Right ventricle myocardium inferior (tissue), 1 donor: ENCODE data around the gene SMOC2. TPM values are rescaled to one million over a fixed set of nuclear protein-coding genes. Genes with fewer than 3 reads are reported as not detected.

Source experiments
- ATAC-seq: fragments of 200-7000 bp; cut with Tn5 transposase; one replicate; pipeline ENCODE4 v1.9.1; 2020; ENCODE audit warnings: mild to moderate bottlenecking, moderate library complexity
- DNase-seq: peaks from one replicate; pipeline ENCODE4 v3.0.0; 2021; ENCODE audit errors: missing footprints
- intact Hi-C: fragments of 100-400 bp; cut with DNase I; formaldehyde crosslinking; loops from one replicate; pipeline ENCODE4 v1.11.0; 2022
- total RNA-seq: library from RNA; stranded (reverse); fragmentation: NEBNext Ultra II Directional; extraction: Animal tissue kit (Norgen Biotek cat#: 25700); gene quantifications from one replicate; pipeline ENCODE4 v1.2.1, GENCODE V29; 2021
- donor health status: DM: no; HTN: yes; CAD: no; lungs with severe emphysema.

Gene SMOC2
- total RNA-seq, 1 donor from 2014 or later = 16.4 TPM

GRCh38 chr6:168624540-168624939 is 183.6 kb downstream of the SMOC2 start:
- DNase-seq (no peak), ATAC-seq (no peak)
- intact Hi-C loops = no loop called here

- DNase-seq = no peak
- peak; percentile 23 for ATAC-seq
- intact Hi-C loops = no loop called here
These were observed 184.0 kb downstream of the SMOC2 start for GRCh38 chr6:168624948-168625347.

DNA sequence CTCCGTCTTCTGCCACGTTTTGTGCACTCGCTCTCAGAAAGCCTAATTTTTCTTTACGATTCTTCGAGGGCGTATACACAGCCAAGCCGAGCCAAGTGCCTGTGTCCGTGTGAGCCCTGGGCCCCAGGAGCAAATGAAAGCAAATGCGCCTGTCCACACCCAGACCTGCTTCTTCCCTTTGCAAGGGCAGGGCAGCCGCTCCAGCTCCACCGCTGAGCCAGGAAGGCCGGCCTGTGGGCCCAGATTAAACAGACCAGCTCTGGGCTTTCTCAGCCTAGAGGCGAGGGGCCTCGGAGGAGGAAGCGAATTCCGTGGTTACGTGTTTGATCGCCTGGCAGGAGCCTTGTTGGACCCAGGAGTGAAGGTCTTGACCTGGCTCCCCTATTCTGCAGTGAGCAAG is 184.6 kb downstream of the SMOC2 start:
- ATAC-seq (no peak), DNase-seq (no peak)
- intact Hi-C loops = no loop called here

- DNase-seq = no peak
- no peak for ATAC-seq
- intact Hi-C loops = no loop called here
These were observed 185.1 kb downstream of the SMOC2 start for GRCh38 chr6:168626046-168626602.

- intact Hi-C loops = no loop called here
- DNase-seq (no peak), ATAC-seq (no peak)
These were observed 186.7 kb downstream of the SMOC2 start for GRCh38 chr6:168627506-168628175.

DNA sequence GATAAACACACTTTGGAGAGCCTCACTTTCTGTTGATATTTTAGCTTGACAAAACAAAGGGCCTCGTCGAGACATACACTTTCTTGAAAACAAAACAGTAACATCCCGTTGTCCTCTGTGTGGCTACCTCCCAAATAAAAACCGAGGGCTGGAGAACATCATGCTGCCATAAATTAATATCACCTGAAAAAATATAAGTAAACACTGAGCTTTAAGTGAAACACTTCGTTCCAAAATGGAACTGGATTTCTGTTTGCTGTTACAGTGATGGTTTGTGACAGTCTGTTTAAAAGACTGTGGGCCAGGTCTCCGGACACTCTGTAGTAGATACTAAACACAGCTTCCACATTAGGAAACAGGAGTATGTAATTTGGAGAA is 187.2 kb downstream of the SMOC2 start:
- DNase-seq (no peak), ATAC-seq (no peak)
- intact Hi-C loops = no loop called here

GRCh38 chr6:168628732-168629245 is 187.8 kb downstream of the SMOC2 start:
- ATAC-seq = no peak
- intact Hi-C loops = no loop called here
- no peak for DNase-seq

- ATAC-seq (no peak), DNase-seq (no peak)
- intact Hi-C loops = no loop called here
These were observed 190.6 kb downstream of the SMOC2 start for GRCh38 chr6:168631564-168631963.

DNA sequence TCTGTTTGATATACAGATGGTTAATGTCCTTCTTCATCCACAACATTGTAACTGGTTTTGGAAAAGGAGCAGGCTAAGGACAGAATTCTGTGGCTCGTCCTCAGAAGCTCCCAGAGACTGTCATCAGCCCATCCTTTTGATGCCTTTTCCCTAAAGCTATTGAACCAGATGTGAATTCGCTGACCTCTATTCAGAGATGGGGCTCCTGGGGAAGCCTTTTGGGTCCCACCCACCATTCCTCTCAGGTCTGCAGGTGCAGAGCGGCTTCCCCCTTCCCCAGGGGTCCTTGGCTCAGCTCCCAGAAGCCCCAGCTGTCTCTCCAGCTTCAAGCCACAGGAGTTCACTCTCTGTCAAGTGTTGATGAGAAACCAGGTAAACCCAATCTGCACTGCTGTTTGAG is 191.7 kb downstream of the SMOC2 start:
- intact Hi-C loops = no loop called here
- ATAC-seq = no peak

DNA sequence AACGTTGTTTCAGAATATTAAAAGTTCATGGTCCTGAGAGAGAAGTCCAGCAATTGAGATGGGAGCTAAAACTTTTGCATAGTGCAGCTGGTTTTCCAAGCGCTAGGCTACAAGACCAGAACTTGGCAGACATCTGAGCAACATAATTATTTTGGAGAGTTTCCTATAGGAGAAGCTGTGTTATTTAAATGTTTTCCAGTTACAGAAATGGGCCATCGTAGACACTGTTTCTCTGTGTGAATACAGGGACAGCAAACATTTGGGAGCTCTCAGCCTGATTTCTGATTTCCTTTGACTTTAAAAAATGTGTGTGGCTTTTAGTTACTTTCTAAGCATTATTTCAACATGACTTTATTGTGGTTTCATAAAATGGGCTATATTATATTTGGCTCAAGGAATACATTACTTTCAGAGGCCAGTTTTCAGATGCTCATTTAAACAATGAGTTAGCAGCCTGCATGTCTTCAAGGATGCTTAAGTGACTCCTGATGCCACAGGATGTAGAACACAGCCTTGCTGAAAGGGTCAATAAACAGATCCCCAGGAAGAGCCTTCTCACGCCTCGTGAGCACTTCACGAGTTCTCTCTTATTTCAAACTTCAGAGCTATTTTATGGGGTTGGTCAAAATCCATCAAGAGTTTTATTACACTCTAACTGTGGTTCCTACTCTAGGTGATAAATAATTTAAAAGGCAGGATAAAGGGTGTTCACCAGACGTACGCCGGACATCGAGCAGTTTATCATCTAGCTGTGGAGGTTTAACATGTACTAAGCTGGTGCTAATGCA is 193.8 kb downstream of the SMOC2 start:
- no peak for DNase-seq
- intact Hi-C loops = no loop called here
- ATAC-seq = no peak

More for the DNA sequence above, 191.7 kb downstream of the SMOC2 start:
- no peak for DNase-seq

GRCh38 chr6:168636147-168637004 is 195.4 kb downstream of the SMOC2 start:
- ATAC-seq (peak; percentile 66), DNase-seq (no peak)
- intact Hi-C loops = no loop called here

DNA sequence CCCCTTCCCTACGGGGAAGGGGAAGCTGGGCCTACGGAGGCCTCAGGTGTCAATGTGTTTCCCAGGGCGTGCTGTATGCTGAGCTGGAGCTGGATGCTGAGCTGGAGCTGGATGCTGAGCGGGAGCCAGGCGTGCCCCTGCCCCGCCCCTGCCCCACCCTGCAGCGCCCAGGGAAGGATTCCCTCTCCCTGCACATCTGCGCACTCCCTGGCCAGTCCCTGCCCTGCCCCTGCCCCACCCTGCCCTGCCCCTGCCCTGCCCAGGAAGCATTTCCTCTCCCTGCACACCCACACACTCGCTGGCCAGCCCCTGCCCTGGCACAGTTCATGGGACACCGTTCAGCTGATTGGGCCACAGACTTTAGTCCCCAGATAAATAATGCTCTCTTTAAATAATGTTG is 196.8 kb downstream of the SMOC2 start:
- DNase-seq = no peak
- intact Hi-C loops = no loop called here
- ATAC-seq = no peak

- intact Hi-C loops = no loop called here
- DNase-seq (no peak), ATAC-seq (no peak)
These were observed 197.7 kb downstream of the SMOC2 start for GRCh38 chr6:168638468-168639271.

- intact Hi-C loops = no loop called here
- DNase-seq (no peak), ATAC-seq (no peak)
These were observed 199.2 kb downstream of the SMOC2 start for GRCh38 chr6:168640181-168640580.

DNA sequence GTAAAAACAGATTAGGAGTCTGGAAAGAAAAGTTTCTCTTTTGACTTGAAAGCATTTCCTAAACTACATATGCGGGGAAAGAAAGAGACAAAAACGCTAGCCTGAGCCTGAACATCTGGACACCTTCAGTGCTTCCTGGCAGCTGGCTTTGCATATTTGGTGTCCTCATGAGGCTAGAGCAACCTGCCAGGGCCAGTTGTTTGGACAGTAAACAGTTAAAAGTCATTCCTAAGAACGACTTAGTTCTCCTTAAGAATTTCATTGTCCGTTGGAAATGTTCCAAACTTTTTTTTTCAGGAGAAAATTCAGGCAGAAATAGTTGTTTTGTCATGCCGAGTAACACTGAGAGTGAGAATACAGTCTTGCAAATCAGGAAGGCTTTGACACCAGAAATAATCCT is 199.8 kb downstream of the SMOC2 start:
- DNase-seq (no peak), ATAC-seq (no peak)
- intact Hi-C loops = no loop called here

GRCh38 chr6:168641446-168641845 is 200.5 kb downstream of the SMOC2 start:
- intact Hi-C loops = no loop called here
- no peak for ATAC-seq
- no peak for DNase-seq

GRCh38 chr6:168643401-168643800 is 202.4 kb downstream of the SMOC2 start:
- intact Hi-C loops = no loop called here
- DNase-seq (no peak), ATAC-seq (no peak)

GRCh38 chr6:168645326-168645725 is 204.3 kb downstream of the SMOC2 start:
- DNase-seq (no peak), ATAC-seq (no peak)
- intact Hi-C loops = no loop called here
